ENCODE measurements around the gene YPEL5.
"Not testable (repeated sequence)": the region's sequence is repeated elsewhere in the genome, so short reads cannot be mapped to it uniquely, and the experiment has no call there.

- not testable (repeated sequence) for TF ChIP-seq CTCF (IDR thresholded peaks at IDR 0.05); POLR2AphosphoS5 (IDR thresholded peaks at IDR 0.05; ENCODE audit: low read depth, low read length); REST (IDR thresholded peaks at IDR 0.05; ENCODE audit: insufficient read depth in 1 of 2, low read depth in 2 of 2, low read length in 1 of 2); SIN3A (IDR thresholded peaks at IDR 0.05; ENCODE audit: borderline replicate concordance, insufficient read depth, low read depth, low read length); TCF7L2 (IDR thresholded peaks at IDR 0.05; ENCODE audit: low read depth, low read length)
Observed at GRCh38 chr2:30144951-30145350, 1.9 kb upstream of the YPEL5 start.

Measured in Panc1 (cell line).